ENCODE measurements around the gene RYR3.

The RYR3 gene

GRCh38 chr15:33670567-33670966, 359.8 kb downstream of the RYR3 start:
- DNase-seq (ENCODE audit: low read depth): no peak

DNA sequence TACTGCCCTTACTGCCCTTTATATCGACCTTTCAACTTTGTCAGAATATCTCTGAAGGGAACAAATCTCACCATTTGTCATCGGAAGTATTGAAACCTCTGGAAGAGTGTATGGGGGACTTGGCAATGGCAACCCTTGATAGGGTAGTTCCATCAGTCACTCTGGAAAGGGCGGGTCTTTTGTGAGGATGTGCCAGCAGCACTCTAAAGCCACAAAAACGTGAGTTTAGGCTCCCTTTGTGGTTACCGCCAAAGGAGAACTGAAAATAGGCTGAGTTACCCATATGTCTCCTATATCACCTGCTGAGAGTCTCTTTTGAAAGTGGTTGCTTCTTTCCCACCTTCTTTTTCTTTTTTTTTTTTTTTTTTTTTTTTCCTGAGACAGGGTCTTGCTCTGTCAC, 360.7 kb downstream of the RYR3 start:
- H3K4me3 ChIP-seq (ENCODE audit: low read depth, low read length): no peak overlapping the region
- DNase-seq (ENCODE audit: low read depth): no peak

More at GRCh38 chr15:33670567-33670966, 359.8 kb downstream of the RYR3 start:
- H3K4me3 ChIP-seq (ENCODE audit: low read depth, low read length): no peak overlapping the region

- DNase-seq (ENCODE audit: low read depth): no peak
- H3K4me3 ChIP-seq (ENCODE audit: low read depth, low read length): no peak overlapping the region
These were observed 364.5 kb downstream of the RYR3 start for GRCh38 chr15:33675246-33675645.

DNA sequence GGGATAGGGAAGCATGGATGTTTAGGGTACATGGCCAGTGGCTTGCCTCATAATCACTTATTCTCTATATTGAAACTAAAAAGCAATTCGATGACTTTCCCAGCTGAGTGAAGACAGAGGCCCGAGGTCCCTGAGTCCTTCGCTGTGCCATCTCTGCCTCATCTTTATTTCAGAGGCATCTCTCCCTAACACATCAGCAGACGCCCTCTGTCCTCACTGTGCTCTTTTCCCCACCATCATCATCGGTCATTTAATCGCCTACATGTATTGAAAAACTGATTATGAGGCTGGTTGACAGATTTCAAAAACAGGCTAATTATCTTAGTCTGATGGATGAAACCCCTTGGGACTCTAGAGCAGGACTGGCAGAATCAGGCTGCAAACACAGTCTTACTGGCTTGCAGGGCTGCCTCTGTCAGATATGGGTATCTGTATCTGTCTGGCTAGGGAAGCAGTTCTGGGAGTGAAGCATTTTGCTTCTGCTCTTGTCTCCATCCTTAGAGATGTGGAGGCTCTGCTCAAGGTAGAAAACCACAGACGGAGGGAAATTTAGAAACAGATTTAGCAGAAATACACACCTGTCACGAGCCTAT, 366.6 kb downstream of the RYR3 start:
- H3K4me3 ChIP-seq (ENCODE audit: low read depth, low read length): no peak overlapping the region
- no peak for DNase-seq (ENCODE audit: low read depth)

DNA sequence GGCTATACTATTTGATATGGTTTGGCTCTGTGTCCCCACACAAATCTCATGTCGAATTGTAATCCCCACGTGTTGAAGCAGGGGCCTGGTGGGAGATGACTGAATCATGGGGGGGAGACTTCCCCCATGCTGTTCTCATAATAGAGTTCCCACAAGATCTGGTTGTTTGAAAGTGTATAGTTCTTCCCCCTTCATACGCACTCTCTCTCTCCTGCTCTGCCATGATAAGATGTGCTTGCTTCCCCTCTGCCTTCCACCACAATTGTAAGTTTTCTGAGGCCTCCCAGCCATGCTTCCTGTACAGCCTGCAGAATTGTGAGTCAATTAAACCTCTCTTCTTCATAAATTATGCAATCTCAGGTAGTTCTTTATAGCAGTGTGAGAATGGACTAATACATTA, 367.4 kb downstream of the RYR3 start:
- H3K4me3 ChIP-seq (ENCODE audit: low read depth, low read length): no peak overlapping the region
- no peak for DNase-seq (ENCODE audit: low read depth)

GRCh38 chr15:33678602-33679001, 367.8 kb downstream of the RYR3 start:
- no peak for DNase-seq (ENCODE audit: low read depth)
- H3K4me3 ChIP-seq (ENCODE audit: low read depth, low read length): no peak overlapping the region

DNA sequence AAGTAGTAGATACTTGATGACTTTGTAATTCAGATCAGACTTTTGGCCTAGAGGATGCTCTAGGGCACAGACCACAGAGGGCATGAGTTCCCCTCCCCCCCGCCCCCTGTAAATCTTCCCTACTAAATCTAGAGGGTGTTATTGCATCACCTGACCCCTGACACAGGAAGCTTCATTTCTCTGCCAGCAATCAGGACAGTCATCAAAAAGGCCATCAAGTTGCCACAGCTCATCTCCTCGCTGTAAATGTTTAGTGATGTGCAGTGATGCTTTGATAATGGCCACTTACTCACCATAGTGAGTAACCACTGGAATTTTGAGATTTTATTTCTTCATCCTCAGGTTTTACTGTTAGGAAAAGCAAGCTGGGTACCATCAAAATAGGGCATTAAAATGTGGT, 368.3 kb downstream of the RYR3 start:
- no peak for DNase-seq (ENCODE audit: low read depth)
- H3K4me3 ChIP-seq (ENCODE audit: low read depth, low read length): no peak overlapping the region

GRCh38 chr15:33680336-33680735, 369.6 kb downstream of the RYR3 start:
- no peak overlapping the region for H3K4me3 ChIP-seq (ENCODE audit: low read depth, low read length)
- no peak for DNase-seq (ENCODE audit: low read depth)

DNA sequence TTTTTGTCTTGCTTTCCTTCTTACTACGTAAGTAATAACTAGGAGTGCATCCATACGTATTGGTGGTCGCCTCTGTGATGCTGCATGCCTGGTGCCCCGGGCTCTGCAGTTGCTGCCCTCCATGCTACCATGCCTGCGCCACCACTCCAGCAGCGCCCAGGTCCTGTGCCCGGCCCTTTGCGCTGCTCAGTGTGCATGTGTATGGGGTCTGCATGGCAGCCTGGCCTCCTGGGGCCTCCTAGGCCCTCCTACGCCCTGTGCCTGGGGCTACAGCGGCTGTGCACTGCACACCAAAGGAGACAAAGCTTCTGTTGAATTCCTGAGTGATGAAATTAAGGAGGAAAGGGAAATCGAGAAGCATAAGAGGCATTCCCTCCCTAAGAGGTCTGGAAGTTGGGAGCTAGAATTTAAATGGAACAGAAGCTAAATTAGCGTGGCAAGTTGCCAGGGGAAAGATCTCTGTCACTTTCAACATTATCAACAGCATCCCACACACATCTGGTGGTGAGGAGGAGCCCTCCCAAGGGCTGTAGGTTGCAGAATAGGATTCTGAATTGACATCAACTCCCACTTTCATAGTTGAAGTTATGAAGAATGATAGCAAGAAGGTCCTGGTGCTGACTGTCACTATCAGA, 382.5 kb downstream of the RYR3 start:
- no peak overlapping the region for H3K4me3 ChIP-seq (ENCODE audit: low read depth, low read length)
- no peak for DNase-seq (ENCODE audit: low read depth)

DNA sequence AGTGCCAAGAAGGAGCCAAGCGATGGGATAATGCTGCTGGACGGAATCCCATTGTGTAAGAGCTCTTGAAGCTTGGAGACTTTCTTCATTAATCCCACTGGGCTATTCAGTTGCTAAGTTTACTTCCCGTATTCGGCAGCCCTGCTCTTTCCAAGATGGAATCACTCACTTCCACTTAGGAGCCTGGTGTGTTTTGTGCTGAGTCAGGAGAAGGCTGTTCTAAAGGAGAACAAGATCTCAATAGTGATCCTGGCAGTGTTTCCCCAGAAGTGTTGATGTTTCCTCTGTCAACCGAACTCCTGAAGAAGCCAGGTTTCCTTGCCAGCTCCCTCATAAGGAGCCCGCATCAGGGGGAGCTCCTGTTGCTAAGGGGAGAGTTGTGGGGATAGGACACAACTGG, 387.4 kb downstream of the RYR3 start:
- DNase-seq (ENCODE audit: low read depth): no peak
- no peak overlapping the region for H3K4me3 ChIP-seq (ENCODE audit: low read depth, low read length)

DNA sequence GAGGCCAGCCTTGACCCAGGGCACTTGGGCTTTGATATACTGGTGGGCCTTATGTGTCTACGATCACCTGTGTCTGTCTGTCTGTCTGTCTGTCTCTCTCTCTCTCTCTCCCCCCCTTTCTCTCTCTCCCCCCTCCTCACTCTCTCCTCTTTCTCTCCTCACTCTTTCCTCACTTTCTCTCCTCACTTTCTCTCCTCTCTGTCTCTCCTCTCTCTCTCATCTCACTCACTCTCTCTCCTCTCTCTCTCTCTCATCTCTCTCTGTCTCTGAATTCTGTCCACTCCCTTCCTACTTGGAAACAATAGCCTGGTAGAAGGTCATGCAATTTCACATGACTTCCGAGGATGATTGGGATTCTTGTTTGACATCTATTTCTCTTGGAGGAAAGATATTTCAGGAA, 388.4 kb downstream of the RYR3 start:
- H3K4me3 ChIP-seq (ENCODE audit: low read depth, low read length): no peak overlapping the region
- DNase-seq (ENCODE audit: low read depth): no peak

DNA sequence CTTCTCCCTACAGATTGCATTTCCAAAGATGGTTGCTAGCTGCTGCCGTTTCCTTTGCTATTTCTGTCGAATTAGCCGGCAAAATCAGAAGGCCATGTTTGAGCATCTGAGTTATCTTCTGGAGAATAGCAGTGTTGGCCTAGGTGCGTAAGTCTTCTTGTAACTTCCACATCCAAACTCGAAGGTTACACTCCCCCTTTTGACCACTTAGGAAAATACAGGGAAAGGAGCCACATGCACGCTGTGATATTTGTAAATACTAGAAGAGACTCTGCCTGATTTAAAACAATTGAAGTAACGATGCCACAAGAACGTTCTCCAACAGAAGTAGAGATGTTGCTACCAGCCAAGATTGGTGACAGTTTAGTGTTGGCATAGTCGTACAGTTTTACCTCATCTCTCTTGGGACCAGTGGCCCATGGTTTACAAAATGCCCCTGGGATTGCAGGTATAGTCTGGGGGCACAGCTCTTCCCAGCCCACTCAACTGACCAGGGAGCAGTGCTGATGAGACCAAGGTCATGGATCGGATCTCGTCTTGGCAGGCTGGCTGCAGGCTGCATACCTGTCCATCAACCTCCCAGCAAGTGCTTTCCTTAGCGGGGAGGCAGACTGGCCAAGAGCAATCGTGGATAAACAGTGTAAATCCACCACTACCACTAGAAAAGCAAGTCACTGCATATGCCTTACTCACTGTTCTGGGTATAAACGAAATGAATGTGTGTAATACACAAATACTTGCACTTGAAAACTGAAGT, 389.1 kb downstream of the RYR3 start:
- DNase-seq (ENCODE audit: low read depth): no peak
- no peak overlapping the region for H3K4me3 ChIP-seq (ENCODE audit: low read depth, low read length)

- no peak overlapping the region for H3K4me3 ChIP-seq (ENCODE audit: low read depth, low read length)
- peak; percentile 34 for DNase-seq (ENCODE audit: low read depth)
These were observed 390.0 kb downstream of the RYR3 start for GRCh38 chr15:33700695-33701303.

GRCh38 chr15:33701304-33701696, 390.5 kb downstream of the RYR3 start:
- DNase-seq (ENCODE audit: low read depth): no peak
- no peak overlapping the region for H3K4me3 ChIP-seq (ENCODE audit: low read depth, low read length)

DNA sequence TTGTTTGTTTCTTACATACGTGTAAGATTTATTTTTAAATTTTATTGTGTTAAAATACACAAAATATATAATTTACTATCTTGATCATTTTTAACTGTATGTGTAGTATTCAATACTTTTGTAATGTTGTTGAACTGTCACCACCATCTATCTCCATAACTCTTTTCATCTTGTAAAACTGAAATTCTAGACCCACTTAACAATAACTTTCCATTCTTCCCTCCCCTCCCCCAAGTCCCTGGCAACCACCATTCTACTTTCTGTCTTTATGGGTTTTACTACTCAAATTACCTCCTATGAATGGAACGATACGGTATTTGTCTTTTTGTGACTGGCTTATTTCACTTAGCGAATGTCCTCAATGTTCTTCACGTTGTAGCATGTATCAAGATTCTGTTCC, 395.4 kb downstream of the RYR3 start:
- no peak overlapping the region for H3K4me3 ChIP-seq (ENCODE audit: low read depth, low read length)
- no peak for DNase-seq (ENCODE audit: low read depth)

DNA sequence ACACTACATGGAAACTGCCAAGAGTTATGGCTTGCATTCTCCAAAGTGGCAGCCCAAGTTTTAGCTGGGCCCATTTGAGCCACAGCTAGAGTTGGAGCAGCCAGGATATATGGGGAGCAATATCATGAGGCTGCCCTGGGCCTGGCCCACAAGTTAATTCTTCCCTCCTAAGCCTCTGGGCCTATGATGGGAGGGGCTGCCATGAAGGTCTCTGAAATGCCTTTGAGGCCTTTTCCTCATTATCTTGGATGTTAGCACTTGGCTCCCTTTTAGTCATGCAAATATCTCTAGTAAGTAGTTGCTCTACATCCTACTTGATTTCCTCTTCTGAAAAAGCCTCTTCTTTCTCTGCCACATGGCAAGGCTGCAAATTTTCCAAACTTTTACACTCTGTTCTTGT, 400.0 kb downstream of the RYR3 start:
- no peak overlapping the region for H3K4me3 ChIP-seq (ENCODE audit: low read depth, low read length)
- no peak for DNase-seq (ENCODE audit: low read depth)

- no peak for DNase-seq (ENCODE audit: low read depth)
These were observed 405.3 kb downstream of the RYR3 start for GRCh38 chr15:33716025-33716424.

GRCh38 chr15:33720952-33721351, 410.2 kb downstream of the RYR3 start:
- no peak overlapping the region for H3K4me3 ChIP-seq (ENCODE audit: low read depth, low read length)
- DNase-seq (ENCODE audit: low read depth): peak; percentile 62

More at GRCh38 chr15:33716025-33716424, 405.3 kb downstream of the RYR3 start:
- no peak overlapping the region for H3K4me3 ChIP-seq (ENCODE audit: low read depth, low read length)

GRCh38 chr15:33722005-33722672, 411.4 kb downstream of the RYR3 start:
- no peak overlapping the region for H3K4me3 ChIP-seq (ENCODE audit: low read depth, low read length)
- DNase-seq (ENCODE audit: low read depth): peak; percentile 54

GRCh38 chr15:33722673-33723015, 411.9 kb downstream of the RYR3 start:
- no peak for DNase-seq (ENCODE audit: low read depth)
- H3K4me3 ChIP-seq (ENCODE audit: low read depth, low read length): no peak overlapping the region

Measured in skeletal muscle cell (primary cell).